AG04450 (cell line): ENCODE data around the gene BNIPL. TPM values are rescaled to one million over a fixed set of nuclear protein-coding genes. Genes with fewer than 3 reads are reported as not detected.

Experiments used
- CTCF ChIA-PET: fragments of 300-600, 350-600 bp; formaldehyde crosslinking; extraction: SDS; loops from one replicate; lab custom pipeline; 2022; ENCODE audit warnings: antibody characterized with exemption, inconsistent platforms; lab: Charles Lee
- POLR2A ChIA-PET: fragments of 350-600 bp; formaldehyde crosslinking; extraction: SDS; loops from one replicate; lab custom pipeline; 2021; ENCODE audit warnings: antibody characterized with exemption, inconsistent platforms; lab: Yijun Ruan, JAX
- DNase-seq: peaks from one replicate; pipeline ENCODE4 v3.0.0-alpha.2; 2011; ENCODE audit warnings: low read depth, low spot score
- H3K27ac ChIP-seq: one replicate; pipeline ENCODE4 v1.5.1; 2012; ENCODE audit warnings: low read depth, low read length, control low read depth
- H3K27me3 ChIP-seq: one replicate; pipeline ENCODE4 v1.6.0; 2012; ENCODE audit warnings: low read length; ENCODE audit not compliant: control insufficient read depth, insufficient read depth
- H3K4me3 ChIP-seq: 2 replicates; pipeline ENCODE4 v1.5.1; 2011; ENCODE audit warnings: mild to moderate bottlenecking, low read depth, low read length, control low read depth
- H3K9me3 ChIP-seq: 2 replicates; pipeline ENCODE4 v1.5.1; 2012; ENCODE audit warnings: low read length; ENCODE audit not compliant: control insufficient read depth, insufficient read depth
- polyA plus RNA-seq: library from polyadenylated mRNA; depleted of rRNA; stranded (reverse); fragments of >200 nt; gene quantifications from 2 replicates; pipeline ENCODE4 v1.2.3, GENCODE V29; 2011
- TF ChIP-seq, protein P1 (sequence below): IDR thresholded peaks from 2 replicates; pipeline ENCODE4 v1.5.1; 2011; ENCODE audit warnings: low read depth, low read length, control low read depth, inconsistent platforms

Gene BNIPL
- polyA plus RNA-seq, 1 experiment, result 0.16 TPM

DNA sequence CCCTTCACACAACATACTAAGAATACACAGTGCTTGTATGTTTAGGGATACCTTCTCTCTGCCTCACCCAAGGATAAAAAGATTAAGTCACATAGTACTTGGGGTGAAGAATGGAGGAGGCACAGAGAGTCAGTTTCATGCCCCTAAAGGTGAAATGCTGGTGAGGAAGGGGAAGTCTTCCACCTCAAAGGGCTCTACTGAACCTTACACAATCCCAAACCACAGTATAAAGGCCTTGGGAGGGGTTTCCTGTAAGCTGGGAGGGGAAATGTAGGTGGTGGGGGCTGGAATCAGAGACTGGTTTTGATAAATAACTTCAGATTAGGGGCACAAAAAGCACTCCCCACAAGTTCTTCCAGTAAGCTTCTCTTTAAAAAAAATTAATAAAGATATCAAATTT is 33.2 kb upstream of the BNIPL start:
- TF ChIP-seq, protein P1, sequence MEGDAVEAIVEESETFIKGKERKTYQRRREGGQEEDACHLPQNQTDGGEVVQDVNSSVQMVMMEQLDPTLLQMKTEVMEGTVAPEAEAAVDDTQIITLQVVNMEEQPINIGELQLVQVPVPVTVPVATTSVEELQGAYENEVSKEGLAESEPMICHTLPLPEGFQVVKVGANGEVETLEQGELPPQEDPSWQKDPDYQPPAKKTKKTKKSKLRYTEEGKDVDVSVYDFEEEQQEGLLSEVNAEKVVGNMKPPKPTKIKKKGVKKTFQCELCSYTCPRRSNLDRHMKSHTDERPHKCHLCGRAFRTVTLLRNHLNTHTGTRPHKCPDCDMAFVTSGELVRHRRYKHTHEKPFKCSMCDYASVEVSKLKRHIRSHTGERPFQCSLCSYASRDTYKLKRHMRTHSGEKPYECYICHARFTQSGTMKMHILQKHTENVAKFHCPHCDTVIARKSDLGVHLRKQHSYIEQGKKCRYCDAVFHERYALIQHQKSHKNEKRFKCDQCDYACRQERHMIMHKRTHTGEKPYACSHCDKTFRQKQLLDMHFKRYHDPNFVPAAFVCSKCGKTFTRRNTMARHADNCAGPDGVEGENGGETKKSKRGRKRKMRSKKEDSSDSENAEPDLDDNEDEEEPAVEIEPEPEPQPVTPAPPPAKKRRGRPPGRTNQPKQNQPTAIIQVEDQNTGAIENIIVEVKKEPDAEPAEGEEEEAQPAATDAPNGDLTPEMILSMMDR, result no peak
- no peak overlapping the region for H3K27ac ChIP-seq
- no peak for DNase-seq
- ChIA-PET POLR2A (interaction anchor here (0.6 kb wide), 1 partner anchor 10 kb away, joined by 4 read pairs; no protein-coding TSS in a partner anchor), CTCF (interaction anchor here (0.6 to 5.1 kb wide), 2 partner anchors 8 to 81 kb away, joined by 6 to 63 read pairs; no protein-coding TSS in a partner anchor)
- H3K9me3 ChIP-seq, result no peaks in the 10 kb centered on the region
- H3K27me3 ChIP-seq, result no peaks in the 10 kb centered on the region
- no peak overlapping the region for H3K4me3 ChIP-seq

DNA sequence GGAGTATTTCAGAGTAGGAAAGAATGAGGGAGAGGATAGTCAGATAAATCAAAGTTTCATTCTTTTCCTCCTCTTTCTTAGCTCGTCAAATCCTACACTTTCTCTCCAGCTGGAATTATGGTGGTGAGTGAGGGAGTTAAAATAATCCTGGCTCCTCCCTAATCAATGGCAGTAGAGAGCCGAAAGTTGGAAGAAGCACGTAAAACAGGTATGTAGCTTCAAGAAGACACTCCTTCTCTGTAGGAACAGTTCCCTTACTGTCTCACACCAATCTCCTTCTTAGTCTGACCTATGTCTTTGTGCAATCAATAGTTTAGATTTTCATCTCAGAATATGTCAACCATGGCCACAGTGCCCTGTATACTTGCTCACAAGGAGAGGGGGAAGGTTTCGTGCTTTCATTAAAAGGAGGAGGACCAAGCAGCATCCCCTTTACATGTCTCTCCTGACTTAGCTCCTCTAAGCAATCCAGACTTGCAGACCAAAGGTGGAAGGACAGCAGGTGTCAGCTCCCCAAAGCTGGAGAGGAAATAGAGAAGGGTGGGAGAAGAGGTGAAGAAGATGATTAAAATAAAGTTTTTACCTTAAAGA is 30.6 kb upstream of the BNIPL start:
- no peak for DNase-seq
- TF ChIP-seq, protein P1, result no peak
- Histone ChIP-seq H3K9me3 (no peaks in the 10 kb centered on the region), H3K4me3 (peak overlapping the region; percentile 70), H3K27me3 (no peaks in the 10 kb centered on the region), H3K27ac (peak overlapping the region; percentile 65)
- ChIA-PET POLR2A (interaction anchor here (0.5 to 1.9 kb wide), 5 partner anchors 8 to 444 kb away, joined by 3 to 8 read pairs (median 5); no protein-coding TSS in a partner anchor), CTCF (interaction anchor here (0.5 to 5.1 kb wide), 18 partner anchors 11 to 540 kb away, joined by 3 to 63 read pairs (median 4); partner anchors contain the start of genes ANXA9, C1orf56, CERS2 and MLLT11)

DNA sequence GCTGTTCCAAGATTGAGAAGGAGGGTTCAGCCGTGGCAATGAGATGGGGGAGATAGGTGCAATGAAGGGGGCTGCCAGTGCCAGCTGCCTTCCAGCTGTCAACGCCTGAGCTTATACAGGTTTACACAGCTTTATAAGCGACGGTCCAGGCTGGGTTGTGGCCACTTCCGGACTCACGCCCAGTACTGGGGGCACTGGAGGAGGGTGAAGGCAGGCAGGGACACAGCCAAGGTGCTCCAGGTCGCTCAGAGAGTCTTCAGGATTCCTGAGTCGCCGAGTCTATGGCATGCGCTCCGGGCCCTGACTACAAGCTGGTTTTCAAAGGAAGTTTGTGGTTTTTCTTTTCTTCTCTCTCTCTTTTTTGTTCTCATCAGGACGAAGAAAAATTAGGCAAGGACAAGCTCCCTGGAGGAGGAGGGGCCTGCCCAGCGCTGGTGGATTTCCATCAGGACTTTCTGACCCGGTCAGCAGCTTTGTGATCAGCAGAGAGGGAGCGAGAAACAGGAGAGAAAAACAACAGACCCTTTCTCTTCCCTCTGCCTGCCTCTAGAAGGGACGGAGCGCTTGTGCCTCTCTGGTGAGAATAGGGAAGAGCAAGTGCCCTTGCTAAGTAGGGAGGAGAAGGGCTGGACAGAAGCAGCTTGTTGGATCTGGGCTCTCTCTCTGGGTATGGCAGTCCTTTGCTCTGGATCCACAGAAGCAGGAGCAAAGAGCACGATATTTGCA is 29.9 kb upstream of the BNIPL start, which contains the start of gene MINDY1:
Gene MINDY1 (minus strand): TSS at position 576 of the 726 bp plus-strand sequence. CDS start 4,285 bp downstream, outside the sequence.
- peak; percentile 63 for DNase-seq
- H3K27me3 ChIP-seq, result no peaks in the 10 kb centered on the region
- H3K4me3 ChIP-seq, result peak within 1 kb of the TSS; percentile 70
- peak within 1 kb of the TSS; percentile 66 for H3K27ac ChIP-seq
- POLR2A ChIA-PET, result interaction anchor here (0.5 to 1.9 kb wide), 5 partner anchors 9 to 444 kb away, joined by 3 to 8 read pairs (median 5); no protein-coding TSS in a partner anchor
- no peaks in the 10 kb centered on the region for H3K9me3 ChIP-seq
- TF ChIP-seq, protein P1, result peak; percentile 72
- CTCF ChIA-PET, result interaction anchor here (0.5 to 5.1 kb wide), 19 partner anchors 11 to 541 kb away, joined by 3 to 63 read pairs (median 4); partner anchors contain the start of genes ANXA9, C1orf56, CERS2 and MLLT11

DNA sequence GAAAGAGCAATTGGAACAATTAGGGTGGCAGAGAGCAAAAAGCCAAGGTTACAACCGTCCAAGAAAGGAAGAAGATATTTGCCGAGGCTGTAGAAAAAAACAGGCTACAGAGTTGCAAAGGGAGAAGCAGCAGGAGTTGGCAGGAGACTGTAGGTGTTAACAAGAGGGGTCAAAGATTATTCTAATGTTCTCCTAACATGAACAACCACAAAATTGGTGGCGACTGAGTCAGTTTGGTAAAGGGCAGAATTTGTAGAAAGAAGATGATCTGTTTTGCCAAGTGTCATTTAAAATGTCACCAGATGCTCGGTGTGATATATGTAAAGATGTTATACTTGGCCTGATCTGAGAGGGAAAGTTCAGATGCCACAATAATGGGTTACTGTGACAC is 28.5 kb upstream of the BNIPL start:
- POLR2A ChIA-PET, result no interaction called here
- H3K27ac ChIP-seq, result peak overlapping the region; percentile 66

More for the DNA sequence above, 28.5 kb upstream of the BNIPL start:
- Histone ChIP-seq H3K4me3 (peak overlapping the region; percentile 45), H3K27me3 (no peaks in the 10 kb centered on the region), H3K9me3 (no peaks in the 10 kb centered on the region)
- DNase-seq, result no peak
- CTCF ChIA-PET, result interaction anchor here (2.2 kb wide), 1 partner anchor 17 kb away, joined by 9 read pairs; no protein-coding TSS in a partner anchor
- TF ChIP-seq, protein P1, result no peak
